Sigmoid colon (tissue), 3 donors: ENCODE measurements around the gene KRT76.

Experiments used
- CTCF ChIP-seq, 4 experiments: fragments of 450-650 bp in 3 of 4; fragments of 200-600 bp in 1 of 4; IDR thresholded peaks; one replicate each; pipeline ENCODE4 v1.5.1; 2016 to 2019; ENCODE audit warnings: antibody characterized with exemption in 4 of 4, mild to moderate bottlenecking in 3 of 4, moderate library complexity in 2 of 4
- POLR2A ChIP-seq, 2 donors: fragments of 450-650 bp; IDR thresholded peaks; one replicate each; pipeline ENCODE4 v1.6.1; 2016; ENCODE audit warnings: antibody characterized with exemption in 2 of 2, mild to moderate bottlenecking in 2 of 2, moderate library complexity in 2 of 2

DNA sequence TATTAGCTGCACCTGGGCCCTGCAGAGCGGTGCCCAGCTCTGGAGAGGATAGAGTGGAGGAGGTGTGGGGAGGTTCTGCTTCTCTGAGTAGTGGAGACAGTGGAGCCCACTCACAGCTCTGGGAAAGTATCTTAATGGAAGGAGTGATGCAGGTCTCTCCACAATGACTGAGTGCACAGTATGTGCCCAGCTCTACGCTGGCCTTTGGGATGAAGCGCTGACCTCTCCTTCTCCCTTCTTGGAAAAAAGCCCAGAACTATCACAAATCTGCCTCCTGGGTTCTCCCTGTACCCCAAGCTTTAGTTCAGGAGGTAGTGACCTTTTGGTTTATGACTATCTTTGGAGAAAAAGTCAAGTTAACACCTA lies 19.3 kb upstream of the KRT76 start:
- TF ChIP-seq CTCF (IDR thresholded peaks at IDR 0.05) (no peak), POLR2A (IDR thresholded peaks at IDR 0.05) (no peak)
